Measurements from ENCODE around the gene OGDH.

OGDH gene

GRCh38 chr7:44707558-44708230 is 101.3 kb downstream of the OGDH start:
- TF ChIP-seq FOXP2 (optimal IDR thresholded peaks at IDR 0.05; ENCODE audit: borderline replicate concordance, extremely low read depth, extremely low read length, insufficient read depth) (no peak), SIN3A (IDR thresholded peaks at IDR 0.05; ENCODE audit: borderline replicate concordance, insufficient read depth, low read length) (no peak)

GRCh38 chr7:44709011-44709915 is 102.8 kb downstream of the OGDH start:
- TF ChIP-seq TAF1 (IDR thresholded peaks at IDR 0.05; ENCODE audit: borderline replicate concordance, insufficient read depth, low read length): no peak
- TF ChIP-seq SIN3A (IDR thresholded peaks at IDR 0.05; ENCODE audit: borderline replicate concordance, insufficient read depth, low read length): no peak
- no peak for TF ChIP-seq FOXP2 (optimal IDR thresholded peaks at IDR 0.05; ENCODE audit: borderline replicate concordance, extremely low read depth, extremely low read length, insufficient read depth)
- no peak for TF ChIP-seq POLR2AphosphoS5 (IDR thresholded peaks at IDR 0.05; ENCODE audit: low read depth, low read length)
- no peak for TF ChIP-seq REST (IDR thresholded peaks at IDR 0.05; ENCODE audit: insufficient read depth in 1 of 2, low read depth in 2 of 2, low read length in 2 of 2)

- no peak for TF ChIP-seq REST (IDR thresholded peaks at IDR 0.05; ENCODE audit: insufficient read depth in 1 of 2, low read depth in 2 of 2, low read length in 2 of 2)
- TF ChIP-seq TAF1 (IDR thresholded peaks at IDR 0.05; ENCODE audit: borderline replicate concordance, insufficient read depth, low read length): no peak
- TF ChIP-seq POLR2AphosphoS5 (IDR thresholded peaks at IDR 0.05; ENCODE audit: low read depth, low read length): no peak
- TF ChIP-seq SIN3A (IDR thresholded peaks at IDR 0.05; ENCODE audit: borderline replicate concordance, insufficient read depth, low read length): no peak
- TF ChIP-seq FOXP2 (optimal IDR thresholded peaks at IDR 0.05; ENCODE audit: borderline replicate concordance, extremely low read depth, extremely low read length, insufficient read depth): no peak
Measured at GRCh38 chr7:44709945-44710596, 103.6 kb downstream of the OGDH start.

GRCh38 chr7:44711528-44711927 is 105.1 kb downstream of the OGDH start:
- TF ChIP-seq SIN3A (IDR thresholded peaks at IDR 0.05; ENCODE audit: borderline replicate concordance, insufficient read depth, low read length) (no peak), FOXP2 (optimal IDR thresholded peaks at IDR 0.05; ENCODE audit: borderline replicate concordance, extremely low read depth, extremely low read length, insufficient read depth) (no peak), POLR2AphosphoS5 (IDR thresholded peaks at IDR 0.05; ENCODE audit: low read depth, low read length) (no peak), TAF1 (IDR thresholded peaks at IDR 0.05; ENCODE audit: borderline replicate concordance, insufficient read depth, low read length) (no peak), REST (IDR thresholded peaks at IDR 0.05; ENCODE audit: insufficient read depth in 1 of 2, low read depth in 2 of 2, low read length in 2 of 2) (no peak)

- TF ChIP-seq TAF1 (IDR thresholded peaks at IDR 0.05; ENCODE audit: borderline replicate concordance, insufficient read depth, low read length) (no peak), SIN3A (IDR thresholded peaks at IDR 0.05; ENCODE audit: borderline replicate concordance, insufficient read depth, low read length) (no peak), POLR2AphosphoS5 (IDR thresholded peaks at IDR 0.05; ENCODE audit: low read depth, low read length) (no peak), REST (IDR thresholded peaks at IDR 0.05; ENCODE audit: insufficient read depth in 1 of 2, low read depth in 2 of 2, low read length in 2 of 2) (no peak), FOXP2 (optimal IDR thresholded peaks at IDR 0.05; ENCODE audit: borderline replicate concordance, extremely low read depth, extremely low read length, insufficient read depth) (no peak)
Measured at GRCh38 chr7:44712012-44712411, 105.6 kb downstream of the OGDH start.

All from PFSK-1 (cell line).